AG04449 (cell line): ENCODE results near the gene PLEKHA4.
A peak's percentile ranks its signal among the peaks of the same experiment; 100 is the strongest.
"Not testable (repeated sequence)": the region's sequence is repeated elsewhere in the genome, so short reads cannot be mapped to it uniquely, and the experiment has no call there.

Experiments used
- CTCF ChIA-PET: fragments of 350-600 bp; formaldehyde crosslinking; extraction: SDS; loops from one replicate; lab custom pipeline; 2021; ENCODE audit warnings: antibody characterized with exemption; lab: Yijun Ruan, JAX
- POLR2A ChIA-PET: fragments of 400-600, 350-600 bp; formaldehyde crosslinking; extraction: SDS; loops from one replicate; lab custom pipeline; 2020; ENCODE audit warnings: antibody characterized with exemption, inconsistent platforms; lab: Yijun Ruan, JAX
- DNase-seq: peaks from one replicate; pipeline ENCODE4 v3.0.0-alpha.2; 2010; ENCODE audit warnings: low read depth, low spot score
- H3K4me3 ChIP-seq: 2 replicates; pipeline ENCODE4 v1.5.1; 2011; ENCODE audit warnings: low read depth, mild to moderate bottlenecking, control low read depth, low read length
- TF ChIP-seq, protein P1 (sequence below): IDR thresholded peaks from one replicate; pipeline ENCODE4 v1.5.1; 2011; ENCODE audit warnings: mild to moderate bottlenecking, moderate library complexity, low read length, control low read depth, inconsistent platforms; ENCODE audit not compliant: insufficient read depth; ENCODE audit errors: missing control alignments

Gene PLEKHA4

DNA sequence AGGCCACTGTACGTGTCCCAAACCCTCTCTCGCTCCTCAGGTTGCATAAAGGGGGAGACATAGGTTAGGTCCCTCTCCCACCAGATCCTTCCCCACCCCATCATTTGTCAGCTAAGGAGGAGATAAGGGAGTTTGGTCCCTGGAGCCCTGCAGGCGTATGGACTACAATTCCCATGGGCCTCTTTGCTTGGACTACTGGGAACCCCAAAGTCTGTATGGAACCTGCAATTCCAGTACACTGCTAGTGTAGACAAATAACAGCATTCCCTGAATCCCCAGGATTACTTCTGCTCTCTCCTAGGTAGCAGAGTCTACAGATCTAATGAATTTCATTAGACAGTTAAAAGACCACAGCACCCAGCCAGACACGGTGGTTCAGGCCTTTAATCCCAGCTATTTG is 16.1 kb downstream of the PLEKHA4 start:
- DNase-seq, result no peak
- H3K4me3 ChIP-seq, result no peak overlapping the region
- ChIA-PET CTCF (interaction anchor here (0.9 to 7.7 kb wide), 7 partner anchors 10 to 175 kb away, joined by 3 to 125 read pairs (median 4); partner anchors contain the start of gene HSD17B14), POLR2A (no interaction called here)
- TF ChIP-seq, protein P1, sequence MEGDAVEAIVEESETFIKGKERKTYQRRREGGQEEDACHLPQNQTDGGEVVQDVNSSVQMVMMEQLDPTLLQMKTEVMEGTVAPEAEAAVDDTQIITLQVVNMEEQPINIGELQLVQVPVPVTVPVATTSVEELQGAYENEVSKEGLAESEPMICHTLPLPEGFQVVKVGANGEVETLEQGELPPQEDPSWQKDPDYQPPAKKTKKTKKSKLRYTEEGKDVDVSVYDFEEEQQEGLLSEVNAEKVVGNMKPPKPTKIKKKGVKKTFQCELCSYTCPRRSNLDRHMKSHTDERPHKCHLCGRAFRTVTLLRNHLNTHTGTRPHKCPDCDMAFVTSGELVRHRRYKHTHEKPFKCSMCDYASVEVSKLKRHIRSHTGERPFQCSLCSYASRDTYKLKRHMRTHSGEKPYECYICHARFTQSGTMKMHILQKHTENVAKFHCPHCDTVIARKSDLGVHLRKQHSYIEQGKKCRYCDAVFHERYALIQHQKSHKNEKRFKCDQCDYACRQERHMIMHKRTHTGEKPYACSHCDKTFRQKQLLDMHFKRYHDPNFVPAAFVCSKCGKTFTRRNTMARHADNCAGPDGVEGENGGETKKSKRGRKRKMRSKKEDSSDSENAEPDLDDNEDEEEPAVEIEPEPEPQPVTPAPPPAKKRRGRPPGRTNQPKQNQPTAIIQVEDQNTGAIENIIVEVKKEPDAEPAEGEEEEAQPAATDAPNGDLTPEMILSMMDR, result no peak

DNA sequence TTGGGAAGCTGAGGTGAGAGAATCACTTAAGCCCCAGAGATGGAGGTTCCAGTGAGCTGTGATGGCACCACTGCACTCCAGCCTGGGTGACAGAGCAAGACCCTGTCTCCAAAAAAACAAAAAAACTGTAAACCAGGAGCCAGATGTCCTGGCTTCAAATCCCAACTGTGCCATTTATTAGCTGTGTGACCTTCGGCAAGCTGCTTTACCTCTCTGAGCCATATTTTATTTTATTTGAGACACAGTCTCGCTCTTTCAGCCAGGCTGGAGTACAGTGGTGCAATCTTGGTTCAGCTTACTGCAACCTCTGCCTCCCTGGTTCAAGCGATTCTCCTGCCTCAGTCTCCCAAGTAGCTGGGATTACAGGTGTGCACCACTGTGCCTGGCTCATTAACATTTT is 21.8 kb downstream of the PLEKHA4 start:
- H3K4me3 ChIP-seq, DNase-seq: not testable (repeated sequence)
- ChIA-PET POLR2A (interaction anchor here (0.7 kb wide), 1 partner anchor 10 kb away, joined by 3 read pairs; no protein-coding TSS in a partner anchor), CTCF (interaction anchor here (0.8 to 15.6 kb wide), 3 partner anchors 20 to 58 kb away, joined by 3 to 737 read pairs (median 4); no protein-coding TSS in a partner anchor)

DNA sequence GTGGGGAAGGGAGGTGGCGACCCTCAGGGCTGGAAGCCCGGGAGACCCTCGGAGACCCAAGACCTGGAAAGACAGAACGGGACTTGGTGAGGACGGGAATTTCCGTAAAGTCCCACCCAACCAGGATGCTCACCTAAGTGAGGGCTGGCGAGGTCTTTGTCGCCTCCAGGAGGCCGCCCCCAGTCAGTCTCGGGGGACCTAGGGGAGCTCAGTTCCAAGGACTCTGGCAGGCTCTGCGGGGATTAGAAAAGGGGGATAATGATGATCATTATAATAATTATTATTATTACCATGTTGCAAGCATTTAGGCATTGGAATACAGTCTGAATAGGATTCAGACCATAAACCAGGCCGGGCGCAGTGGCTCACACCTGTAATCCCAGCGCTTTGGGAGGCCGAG is 23.0 kb downstream of the PLEKHA4 start:
- DNase-seq, result no peak
- ChIA-PET POLR2A (interaction anchor here (0.6 kb wide), 1 partner anchor 114 kb away, joined by 4 read pairs; no protein-coding TSS in a partner anchor), CTCF (interaction anchor here (0.8 to 15.6 kb wide), 11 partner anchors 9 to 171 kb away, joined by 3 to 737 read pairs (median 14); partner anchors contain the start of genes BCAT2, HSD17B14 and PLEKHA4)
- TF ChIP-seq, protein P1, result no peak
- no peak overlapping the region for H3K4me3 ChIP-seq

GRCh38 chr19:48844472-48844871 is 23.9 kb downstream of the PLEKHA4 start:
- no peak for DNase-seq
- CTCF ChIA-PET, result interaction anchor here (0.7 to 15.6 kb wide), 14 partner anchors 8 to 199 kb away, joined by 3 to 737 read pairs (median 6); partner anchors contain the start of genes BCAT2, CA11, HSD17B14 and PLEKHA4
- TF ChIP-seq, protein P1, result no peak

DNA sequence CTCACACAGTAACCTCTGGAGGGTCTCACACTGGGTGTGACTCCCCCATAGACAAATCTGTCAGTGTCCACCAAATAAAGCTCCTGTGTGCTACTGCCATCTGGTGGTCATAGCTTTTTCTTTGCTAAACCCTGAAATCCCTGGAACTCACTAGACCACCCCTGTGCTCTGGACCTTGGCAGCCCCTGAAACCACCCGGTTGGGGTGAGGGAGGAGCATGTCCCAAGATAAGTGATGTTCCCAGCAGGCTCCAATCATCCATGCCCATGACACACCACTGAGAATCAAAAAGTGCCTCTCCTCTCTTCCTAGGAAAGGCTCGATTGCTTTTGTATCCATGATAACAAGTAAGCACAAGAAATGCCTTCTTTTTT is 25.6 kb downstream of the PLEKHA4 start:
- no peak for DNase-seq
- TF ChIP-seq, protein P1, result peak; percentile 50
- no peak overlapping the region for H3K4me3 ChIP-seq
- ChIA-PET CTCF (interaction anchor here (0.7 to 15.6 kb wide), 46 partner anchors 11 to 210 kb away, joined by 3 to 737 read pairs (median 5); partner anchors contain the start of genes BCAT2, CA11, DHDH and FTL), POLR2A (interaction anchor here (0.6 to 1.4 kb wide), 4 partner anchors 12 to 55 kb away, joined by 3 to 5 read pairs (median 3); no protein-coding TSS in a partner anchor)

More at GRCh38 chr19:48844472-48844871, 23.9 kb downstream of the PLEKHA4 start:
- H3K4me3 ChIP-seq, result no peak overlapping the region
- POLR2A ChIA-PET, result interaction anchor here (0.6 kb wide), 1 partner anchor 49 kb away, joined by 5 read pairs; no protein-coding TSS in a partner anchor

GRCh38 chr19:48841571-48841970 is 26.8 kb downstream of the PLEKHA4 start:
- ChIA-PET CTCF (interaction anchor here (1.0 to 15.6 kb wide), 27 partner anchors 10 to 199 kb away, joined by 3 to 737 read pairs (median 7); partner anchors contain the start of genes BCAT2, CA11, GYS1 and IZUMO1), POLR2A (no interaction called here)
- DNase-seq, result no peak
- TF ChIP-seq, protein P1, result no peak
- H3K4me3 ChIP-seq, result no peak overlapping the region
